ENCODE data around the gene LYPLAL1.
"Not testable (repeated sequence)": the region's sequence is repeated elsewhere in the genome, so short reads cannot be mapped to it uniquely, and the experiment has no call there.

The LYPLAL1 gene

DNA sequence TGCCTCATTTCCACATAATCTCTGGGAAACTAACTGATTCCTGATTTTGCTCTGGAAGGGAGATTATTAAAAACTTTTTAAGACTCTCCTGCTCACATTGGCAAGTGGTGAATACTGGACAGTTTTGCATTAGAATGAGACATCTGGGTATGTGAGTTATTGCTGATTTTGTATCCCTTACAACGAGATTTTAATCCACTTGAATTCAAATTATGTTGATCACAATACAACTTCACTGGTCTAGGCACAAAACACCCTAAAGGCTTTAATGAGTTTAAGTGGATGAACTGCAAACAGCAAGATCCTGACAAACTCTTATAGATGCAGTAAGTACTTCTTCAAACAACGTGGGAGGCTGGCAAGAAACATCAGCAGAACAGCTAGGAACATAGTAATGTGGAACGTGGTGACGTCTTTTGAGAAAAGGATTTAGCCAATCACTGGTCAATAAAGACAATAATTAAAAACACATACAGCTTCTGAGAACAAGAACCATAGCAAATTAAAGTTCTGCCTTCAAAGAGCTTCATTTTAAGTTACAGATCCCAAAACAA is 10.2 kb upstream of the LYPLAL1 start:
- no peak for DNase-seq (ENCODE audit: low read depth)

- DNase-seq (ENCODE audit: low read depth): no peak
These were observed 2.3 kb upstream of the LYPLAL1 start for GRCh38 chr1:219171192-219171935.

GRCh38 chr1:219172821-219173220 is 857 bp upstream of the LYPLAL1 start:
- no peak for DNase-seq (ENCODE audit: low read depth)

DNA sequence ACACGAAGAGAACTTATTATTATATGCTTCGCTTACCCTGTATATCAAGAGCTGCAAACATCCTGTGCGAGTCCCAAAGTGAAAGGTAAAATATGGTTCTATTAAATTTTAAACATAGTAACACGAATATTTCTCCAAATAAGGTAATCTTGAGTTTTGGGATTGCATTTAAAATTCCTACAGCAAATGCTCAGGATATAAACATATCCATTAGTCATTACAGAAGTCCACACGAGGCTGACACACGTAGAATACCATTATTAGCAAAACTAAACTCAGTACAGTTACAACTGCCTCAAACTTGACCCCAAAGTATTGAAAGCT is 282 bp upstream of the LYPLAL1 start:
- no peak for DNase-seq (ENCODE audit: low read depth)

GRCh38 chr1:219174460-219175211 is 958 bp downstream of the LYPLAL1 start:
- DNase-seq (ENCODE audit: low read depth): no peak

GRCh38 chr1:219175212-219175564 is 1.5 kb downstream of the LYPLAL1 start:
- DNase-seq (ENCODE audit: low read depth): no peak

- DNase-seq (ENCODE audit: low read depth): no peak
These were observed 2.5 kb downstream of the LYPLAL1 start for GRCh38 chr1:219176168-219176567.

- DNase-seq (ENCODE audit: low read depth): no peak
These were observed 3.7 kb downstream of the LYPLAL1 start for GRCh38 chr1:219177363-219177762.

- no peak for DNase-seq (ENCODE audit: low read depth)
These were observed 4.3 kb downstream of the LYPLAL1 start for GRCh38 chr1:219177940-219178339.

GRCh38 chr1:219179293-219179692 is 5.6 kb downstream of the LYPLAL1 start:
- no peak for DNase-seq (ENCODE audit: low read depth)

- DNase-seq (ENCODE audit: low read depth): no peak
These were observed 10.7 kb downstream of the LYPLAL1 start for GRCh38 chr1:219184337-219184736.

- no peak for DNase-seq (ENCODE audit: low read depth)
These were observed 11.9 kb downstream of the LYPLAL1 start for GRCh38 chr1:219185486-219186117.

GRCh38 chr1:219188331-219188803 is 14.7 kb downstream of the LYPLAL1 start:
- no peak for DNase-seq (ENCODE audit: low read depth)

- DNase-seq (ENCODE audit: low read depth): no peak
These were observed 15.5 kb downstream of the LYPLAL1 start for GRCh38 chr1:219189021-219189824.

DNA sequence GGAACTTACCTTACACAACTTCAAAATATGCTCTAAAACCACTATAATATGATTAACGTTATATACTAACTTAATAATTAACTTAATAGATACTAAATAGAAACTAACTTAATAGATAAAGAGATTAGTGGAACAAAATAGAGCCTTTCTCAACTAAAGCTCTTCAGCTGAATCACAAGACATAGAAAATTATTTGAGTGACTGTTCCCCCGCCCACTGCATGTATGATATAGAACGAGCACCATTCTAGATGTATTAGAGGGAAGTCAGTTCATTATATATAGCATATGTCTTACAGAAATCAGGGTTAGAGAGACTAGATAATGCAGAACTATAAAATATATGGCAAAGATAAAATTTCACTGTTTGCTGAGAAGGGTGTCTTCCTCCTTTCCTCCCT is 16.3 kb downstream of the LYPLAL1 start:
- no peak for DNase-seq (ENCODE audit: low read depth)

GRCh38 chr1:219190605-219191004 is 16.9 kb downstream of the LYPLAL1 start:
- no peak for DNase-seq (ENCODE audit: low read depth)

DNA sequence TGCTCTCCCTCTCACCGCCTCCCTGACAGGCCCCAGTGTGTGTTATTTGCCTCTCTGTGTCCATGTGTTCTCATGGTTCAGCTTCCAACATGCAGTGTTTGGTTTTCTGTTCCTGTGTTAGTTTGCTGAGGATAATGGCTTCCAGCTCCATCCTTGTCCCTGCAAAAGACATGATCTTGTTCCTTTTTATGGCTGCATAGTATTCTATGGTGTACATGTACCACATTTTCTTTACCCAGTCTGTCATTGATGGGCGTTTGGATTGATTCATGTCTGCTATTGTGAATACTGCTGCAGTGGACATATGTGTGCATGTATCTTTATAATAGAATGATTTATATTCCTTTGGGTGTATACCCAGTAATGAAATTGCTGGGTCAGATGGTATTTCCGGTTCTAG is 22.2 kb downstream of the LYPLAL1 start:
- DNase-seq (ENCODE audit: low read depth): not testable (repeated sequence)

DNA sequence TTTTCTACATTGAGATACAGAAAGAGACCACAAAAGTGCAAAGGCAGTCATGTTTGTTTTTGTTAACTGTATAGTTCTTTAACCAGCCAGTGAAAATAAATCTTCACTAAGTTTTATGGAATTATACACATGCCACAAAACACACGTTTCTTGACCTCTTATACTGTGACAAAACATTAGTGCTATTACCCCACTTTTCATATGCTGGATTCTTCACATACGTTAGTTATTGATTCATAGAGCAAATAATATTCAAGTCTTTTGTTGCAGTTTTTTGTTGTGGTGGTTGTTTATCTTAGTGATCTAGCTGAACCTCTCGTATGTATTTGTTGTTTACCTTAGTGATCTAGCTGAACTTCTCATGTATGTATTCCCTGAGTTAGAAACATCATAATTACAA is 28.0 kb downstream of the LYPLAL1 start:
- no peak for DNase-seq (ENCODE audit: low read depth)

GRCh38 chr1:219202567-219202966 is 28.9 kb downstream of the LYPLAL1 start:
- no peak for DNase-seq (ENCODE audit: low read depth)

GRCh38 chr1:219206350-219206749 is 32.7 kb downstream of the LYPLAL1 start:
- DNase-seq (ENCODE audit: low read depth): no peak

GRCh38 chr1:219209578-219209977 is 35.9 kb downstream of the LYPLAL1 start:
- no peak for DNase-seq (ENCODE audit: low read depth)

DNA sequence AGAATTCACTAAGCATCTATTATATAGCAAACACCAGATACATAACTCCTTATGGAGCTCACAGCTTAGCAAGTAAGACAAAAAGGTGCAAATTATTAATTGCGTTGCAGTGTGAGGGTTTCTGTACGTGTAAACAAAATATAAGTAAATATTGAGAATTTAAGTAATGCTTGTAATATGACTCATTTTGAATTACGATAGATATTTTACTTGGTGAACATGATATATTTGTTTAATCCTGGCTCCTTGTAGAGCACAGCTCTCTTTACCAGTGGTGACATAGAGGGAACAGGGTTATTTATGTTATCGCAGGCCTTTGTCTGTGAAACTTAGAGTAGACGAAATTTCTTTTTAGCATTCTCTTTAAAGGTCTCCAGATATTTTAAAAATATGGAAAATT is 36.4 kb downstream of the LYPLAL1 start:
- no peak for DNase-seq (ENCODE audit: low read depth)
